ENCODE results near the gene ATP6V1F.

Gene ATP6V1F

DNA sequence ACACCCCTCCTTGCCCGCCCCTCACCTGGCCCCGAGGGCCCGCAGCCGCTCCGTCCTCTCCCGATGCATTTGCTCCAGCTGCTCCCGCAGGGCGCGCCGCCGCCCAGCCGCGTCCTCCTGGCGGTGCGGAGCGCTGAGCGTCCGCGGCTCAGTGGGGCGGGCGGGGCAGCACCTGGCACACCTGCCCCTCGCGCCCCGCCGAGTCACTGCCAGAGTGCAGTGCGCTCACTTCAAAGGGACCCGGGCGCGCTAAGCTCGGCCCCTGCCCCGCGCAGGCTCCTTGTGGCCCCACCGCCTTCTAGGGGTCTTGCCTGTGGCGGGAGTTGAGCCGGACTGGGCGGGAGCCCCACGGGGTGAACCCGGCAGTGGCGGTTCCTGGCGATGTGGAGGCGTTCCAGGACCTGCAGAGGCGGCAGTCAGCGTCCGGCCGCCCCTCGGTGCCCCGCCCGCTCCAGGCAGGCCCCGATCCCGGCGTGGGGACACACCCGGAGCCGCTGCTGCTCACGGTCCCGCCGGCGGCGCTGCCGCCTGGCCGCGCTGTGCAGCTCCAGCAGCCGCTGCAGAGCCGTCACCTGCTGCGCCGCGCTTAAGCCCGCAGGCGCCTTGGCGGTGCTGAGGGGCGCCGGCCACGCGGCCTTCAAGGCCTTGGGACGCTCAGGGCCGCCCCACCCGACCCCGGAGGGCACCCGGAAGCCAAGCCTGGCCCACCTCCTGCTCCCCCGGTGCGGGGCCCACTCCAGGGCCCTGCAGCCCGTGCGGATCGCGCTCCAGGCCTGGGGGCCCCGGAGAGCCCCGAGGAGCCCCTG lies 6.7 kb downstream of the ATP6V1F start:
- DNase-seq = no peak

GRCh38 chr7:128869944-128870285 lies 7.3 kb downstream of the ATP6V1F start:
- DNase-seq = no peak

DNA sequence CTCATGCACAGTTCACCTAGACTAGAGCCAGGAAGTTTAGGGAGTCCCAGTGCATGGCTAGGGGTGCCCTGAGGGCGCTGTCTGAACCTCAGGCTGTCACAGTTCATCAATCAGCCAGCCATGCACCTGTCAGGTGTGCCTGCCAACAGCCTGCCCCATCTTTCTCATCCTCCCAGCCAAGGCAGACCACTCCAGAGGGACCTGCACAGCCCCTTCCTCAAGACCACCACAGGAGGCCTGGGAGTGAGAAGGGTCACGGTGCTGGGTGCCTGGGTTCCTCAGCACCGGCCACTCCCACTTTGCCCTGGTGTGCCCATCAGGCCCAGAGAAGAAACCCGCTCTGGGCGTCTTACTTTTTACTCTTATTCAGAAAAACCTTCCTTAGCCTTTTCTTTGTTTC lies 8.4 kb downstream of the ATP6V1F start:
- no peak for DNase-seq

DNA sequence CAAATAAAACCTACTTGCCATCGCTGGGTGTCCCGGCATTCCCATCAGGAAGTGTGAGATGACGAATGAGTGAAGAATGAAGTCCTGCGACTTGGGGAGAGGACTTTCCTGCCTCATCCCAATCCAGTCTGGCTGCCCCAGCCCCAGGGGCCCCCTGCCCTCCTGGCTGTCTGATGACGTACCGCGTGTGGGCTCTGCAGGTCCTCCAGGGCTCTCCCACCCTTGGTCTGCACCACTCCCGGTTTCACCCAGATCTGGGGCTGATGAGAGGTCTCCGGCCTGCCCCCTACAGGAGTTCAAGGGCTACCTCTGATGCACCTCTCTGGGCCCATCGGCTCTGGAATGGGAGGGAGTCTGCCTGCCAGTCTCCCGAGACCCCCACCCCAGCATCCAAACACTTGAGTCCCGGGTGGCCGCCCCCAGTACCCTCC lies 9.8 kb downstream of the ATP6V1F start:
- DNase-seq = no peak

DNA sequence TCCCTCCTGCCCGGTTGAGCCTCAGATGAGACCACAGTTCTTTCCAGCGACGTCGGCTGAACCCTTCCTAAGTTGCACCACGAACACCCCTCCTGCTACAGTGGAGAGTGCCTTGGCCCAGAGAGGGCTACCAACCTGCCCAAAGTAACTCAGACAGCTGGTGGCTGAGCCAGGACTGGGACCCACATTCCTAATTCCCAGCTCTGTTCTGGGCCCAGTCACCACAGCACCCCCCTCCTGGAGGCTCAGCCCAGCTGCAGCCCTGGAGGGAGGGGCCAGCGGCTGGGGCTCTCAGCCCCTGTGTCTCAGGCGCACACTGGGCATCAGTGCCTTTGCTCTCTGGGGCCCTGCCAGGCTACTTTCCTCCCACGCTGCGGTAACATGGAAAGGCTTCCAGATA lies 10.6 kb downstream of the ATP6V1F start:
- no peak for DNase-seq

GRCh38 chr7:128874140-128875031 lies 11.7 kb downstream of the ATP6V1F start:
- no peak for DNase-seq

GRCh38 chr7:128875523-128875948 lies 12.9 kb downstream of the ATP6V1F start:
- DNase-seq = no peak

DNA sequence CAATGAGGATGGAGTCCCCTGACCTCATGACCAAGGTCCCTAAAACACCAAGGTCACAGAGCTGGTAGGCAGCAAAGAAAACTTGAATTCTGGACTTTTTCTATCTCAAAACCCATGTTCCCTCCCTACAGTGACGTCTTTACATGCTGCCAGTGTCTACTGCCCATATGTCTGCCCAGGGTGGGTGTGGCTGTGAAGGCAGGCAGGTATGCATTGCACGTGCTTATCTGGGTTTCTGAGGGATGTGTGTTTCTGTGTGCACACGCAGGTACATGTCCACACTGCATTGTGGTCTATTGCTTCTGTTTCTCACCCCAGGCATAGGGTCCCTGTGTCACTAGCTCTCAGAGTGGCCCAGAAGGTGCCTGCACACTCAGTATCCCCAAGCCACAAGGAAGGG lies 13.5 kb downstream of the ATP6V1F start:
- no peak for DNase-seq

- no peak for DNase-seq
These were observed 13.9 kb downstream of the ATP6V1F start for GRCh38 chr7:128876586-128876977.

DNA sequence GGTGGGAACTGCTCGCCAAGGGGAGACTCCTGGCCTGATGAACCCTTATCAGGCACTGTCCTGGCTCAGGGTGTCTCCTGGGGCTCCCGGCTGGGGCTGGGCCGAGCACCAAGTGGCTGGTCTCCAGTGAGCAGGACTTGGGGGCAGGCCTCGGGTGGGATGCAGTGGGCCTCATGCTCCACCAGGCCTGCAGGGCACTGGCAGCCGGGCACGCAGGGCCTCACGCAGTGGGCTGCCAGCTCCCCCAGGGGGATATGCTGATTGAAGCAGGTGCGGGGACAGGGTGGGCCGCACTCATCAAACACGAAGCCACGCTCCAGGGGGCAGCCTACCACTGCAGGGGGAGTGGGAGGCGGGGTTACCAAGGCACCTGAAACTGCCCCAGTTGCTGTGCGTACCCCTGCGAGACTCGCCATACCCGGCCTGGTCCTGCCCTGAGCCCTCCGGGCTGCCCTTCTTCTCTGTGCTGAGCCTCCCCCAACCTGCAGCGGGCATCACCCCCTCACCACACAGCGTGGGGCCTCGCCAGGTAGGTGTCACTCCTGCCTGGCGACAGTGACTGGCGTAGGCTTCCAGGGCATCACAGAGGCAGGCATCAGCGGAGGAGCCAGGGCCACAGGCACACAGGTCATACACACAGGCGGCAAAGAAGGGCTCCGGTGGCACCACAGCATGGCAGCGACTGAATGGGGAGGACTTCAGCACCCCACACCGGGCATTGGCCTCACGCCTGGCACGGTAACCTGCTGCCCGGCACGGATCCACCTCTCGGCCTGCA lies 14.5 kb downstream of the ATP6V1F start:
- no peak for DNase-seq

DNA sequence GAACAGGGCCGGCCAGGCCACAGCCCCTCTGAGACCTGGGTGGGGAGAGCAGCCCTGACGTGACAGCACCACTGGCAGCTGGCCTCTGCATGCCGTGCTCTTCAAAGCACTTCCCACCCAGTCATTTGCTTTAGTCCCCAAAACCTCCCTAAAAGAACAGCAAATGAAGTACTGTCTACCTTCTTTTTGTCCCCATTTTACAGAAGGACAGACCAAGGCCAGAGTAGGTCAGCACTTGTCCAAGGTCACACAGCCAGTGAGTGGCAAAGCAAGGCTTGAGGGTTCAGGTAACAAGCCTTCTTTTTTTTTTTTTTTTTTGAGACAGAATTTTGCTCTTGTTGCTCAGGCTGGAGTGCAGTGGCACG lies 15.1 kb downstream of the ATP6V1F start:
- no peak for DNase-seq

- no peak for DNase-seq
These were observed 15.8 kb downstream of the ATP6V1F start for GRCh38 chr7:128878226-128879105.

- DNase-seq = no peak
These were observed 16.8 kb downstream of the ATP6V1F start for GRCh38 chr7:128879461-128879938.

GRCh38 chr7:128879939-128880746 lies 17.5 kb downstream of the ATP6V1F start:
- DNase-seq = no peak

- DNase-seq = no peak
These were observed 18.3 kb downstream of the ATP6V1F start for GRCh38 chr7:128880791-128881457.

DNA sequence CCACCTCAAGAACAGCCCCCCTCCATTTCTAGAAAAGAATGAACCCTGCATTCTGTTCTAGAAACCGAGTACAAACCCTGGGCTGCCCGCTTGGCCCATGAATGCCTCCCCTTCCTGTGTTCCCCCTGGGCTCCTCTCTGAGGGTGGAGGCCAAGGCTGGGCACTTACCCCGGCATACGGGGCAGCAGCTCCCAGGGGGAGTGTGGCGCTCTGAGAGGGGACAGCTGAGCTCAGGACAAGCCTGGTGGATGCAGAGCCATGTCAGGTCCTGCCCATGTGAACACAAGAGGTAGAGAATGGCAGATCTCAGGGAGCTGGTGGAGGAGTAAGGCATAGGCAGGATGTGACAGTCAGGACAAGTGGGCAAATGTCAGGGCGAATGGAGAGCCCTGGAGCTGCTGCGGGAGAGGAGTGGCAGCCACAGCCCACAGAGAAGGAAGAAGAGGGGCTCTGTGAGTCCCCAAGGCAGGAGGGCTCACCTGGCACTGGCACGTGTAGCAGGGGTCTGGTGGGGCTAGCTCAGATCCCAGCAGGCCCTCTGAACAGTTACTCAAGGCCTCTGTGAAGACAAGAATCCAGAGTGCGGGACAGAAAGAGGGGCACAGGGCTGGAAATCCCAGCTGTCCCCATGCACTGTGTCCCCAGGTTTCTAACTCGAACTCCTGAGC lies 18.9 kb downstream of the ATP6V1F start:
- DNase-seq = no peak

GRCh38 chr7:128882134-128882533 lies 19.5 kb downstream of the ATP6V1F start:
- DNase-seq = no peak

DNA sequence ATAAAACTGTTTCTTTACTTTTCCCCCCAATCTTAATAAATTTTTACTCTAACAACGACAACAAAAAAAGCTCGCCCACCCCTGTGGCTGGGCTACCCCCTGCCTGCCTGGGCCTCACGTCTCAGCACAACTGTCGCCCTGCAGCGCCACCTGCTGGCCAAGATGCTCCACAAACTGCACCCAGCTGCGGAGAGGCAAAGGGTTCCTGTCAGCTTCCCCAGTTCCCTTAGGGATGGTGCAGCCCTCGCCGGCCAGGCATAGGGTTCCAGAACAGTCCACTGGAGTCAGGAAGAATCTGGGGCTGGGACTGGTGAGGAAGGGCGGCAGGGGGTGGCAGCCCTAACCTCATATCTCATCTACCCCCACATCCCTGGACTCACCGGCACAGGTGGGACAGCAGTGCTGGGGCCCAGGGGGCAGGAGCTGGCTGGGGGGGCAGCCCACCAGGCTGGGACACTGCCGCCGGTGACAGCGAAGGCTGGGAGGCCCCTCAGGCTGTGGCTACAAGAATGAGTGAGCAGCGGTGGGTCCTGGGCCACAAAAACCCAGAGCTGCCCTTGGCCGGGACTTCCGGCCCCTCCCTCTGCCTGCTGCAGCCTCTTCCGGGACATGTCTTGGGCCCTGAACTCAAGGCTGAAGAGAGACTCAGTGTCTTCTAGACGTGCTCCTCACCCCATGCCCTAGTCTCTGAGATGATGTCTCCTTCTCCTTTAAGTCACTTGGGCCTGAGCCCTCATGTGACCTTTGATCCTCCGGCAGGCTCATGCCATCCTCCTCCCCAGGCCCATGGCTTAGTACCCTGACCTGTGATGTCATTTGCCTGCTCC lies 21.2 kb downstream of the ATP6V1F start:
- peak; percentile 77 for DNase-seq

Data from CD4-positive, alpha-beta T cell treated with Interleukin-15 for 1 hour (primary cell).